WI38 (cell line): ENCODE measurements around the gene WNT16.

Experiments used
- H3K4me3 ChIP-seq: 2 replicates; pipeline ENCODE4 v1.5.1; 2011; ENCODE audit warnings: low read depth, mild to moderate bottlenecking, control low read depth, low read length
- CTCF ChIP-seq: IDR thresholded peaks from 2 replicates; pipeline ENCODE4 v1.5.1; 2012; ENCODE audit warnings: low read depth, mild to moderate bottlenecking, control low read depth, low read length

WNT16 gene

GRCh38 chr7:121330053-121330833, 1.4 kb downstream of the WNT16 start:
- no peak for TF ChIP-seq CTCF
- peak overlapping the region; percentile 81 for H3K4me3 ChIP-seq

GRCh38 chr7:121331048-121331447, 2.2 kb downstream of the WNT16 start:
- H3K4me3 ChIP-seq: peak overlapping the region; percentile 81
- TF ChIP-seq CTCF: no peak

- no peak for TF ChIP-seq CTCF
- H3K4me3 ChIP-seq: peak overlapping the region; percentile 81
Measured at GRCh38 chr7:121331574-121331973, 2.8 kb downstream of the WNT16 start.

GRCh38 chr7:121334376-121334775, 5.6 kb downstream of the WNT16 start:
- no peak overlapping the region for H3K4me3 ChIP-seq
- no peak for TF ChIP-seq CTCF

- TF ChIP-seq CTCF: no peak
Measured at GRCh38 chr7:121334875-121335648, 6.3 kb downstream of the WNT16 start.

GRCh38 chr7:121336579-121336978, 7.8 kb downstream of the WNT16 start:
- no peak for TF ChIP-seq CTCF
- H3K4me3 ChIP-seq: no peak overlapping the region

More at GRCh38 chr7:121334875-121335648, 6.3 kb downstream of the WNT16 start:
- H3K4me3 ChIP-seq: no peak overlapping the region

GRCh38 chr7:121337398-121337797, 8.6 kb downstream of the WNT16 start:
- no peak for TF ChIP-seq CTCF
- H3K4me3 ChIP-seq: no peak overlapping the region
